GM20000 (cell line): Measurements from ENCODE around the gene KICS2.
"Not testable (repeated sequence)": the region's sequence is repeated elsewhere in the genome, so short reads cannot be mapped to it uniquely, and the experiment has no call there.

Experiments used
- DNase-seq: peaks from one replicate; pipeline ENCODE4 v3.0.0; 2012; ENCODE audit warnings: low spot score
- CTCF ChIP-seq: IDR thresholded peaks from 2 replicates; pipeline ENCODE4 v1.5.1; 2012; ENCODE audit warnings: mild to moderate bottlenecking, control low read depth; ENCODE audit errors: extremely low read depth, missing control alignments

Gene KICS2

GRCh38 chr12:64219145-64219544, 3.0 kb downstream of the KICS2 start:
- no peak for TF ChIP-seq CTCF
- DNase-seq: no peak

GRCh38 chr12:64218597-64218996, 3.5 kb downstream of the KICS2 start:
- DNase-seq: no peak
- TF ChIP-seq CTCF: no peak

GRCh38 chr12:64217643-64218042, 4.5 kb downstream of the KICS2 start:
- DNase-seq: not testable (repeated sequence)

- no peak for DNase-seq
- TF ChIP-seq CTCF: no peak
Observed at GRCh38 chr12:64216239-64216638, 5.9 kb downstream of the KICS2 start.

GRCh38 chr12:64212119-64212746, 9.9 kb downstream of the KICS2 start:
- TF ChIP-seq CTCF: no peak
- no peak for DNase-seq

- no peak for DNase-seq
- TF ChIP-seq CTCF: no peak
Observed at GRCh38 chr12:64207453-64207852, 14.6 kb downstream of the KICS2 start.

- no peak for DNase-seq
- TF ChIP-seq CTCF: no peak
Observed at GRCh38 chr12:64205542-64205941, 16.6 kb downstream of the KICS2 start.

GRCh38 chr12:64203775-64204174, 18.3 kb downstream of the KICS2 start:
- no peak for TF ChIP-seq CTCF
- no peak for DNase-seq
